HG02610 (cell line): ENCODE measurements around the gene VILL.
A peak's percentile ranks its signal among the peaks of the same experiment; 100 is the strongest.
"Not testable (repeated sequence)": the region's sequence is repeated elsewhere in the genome, so short reads cannot be mapped to it uniquely, and the experiment has no call there.

Experiments used
- ATAC-seq: cut with Tn5 transposase; IDR thresholded peaks from one replicate; pipeline ENCODE4 v1.9.1; 2021; ENCODE audit warnings: mild to moderate bottlenecking, moderate library complexity; ENCODE audit not compliant: unreplicated experiment

Gene VILL

DNA sequence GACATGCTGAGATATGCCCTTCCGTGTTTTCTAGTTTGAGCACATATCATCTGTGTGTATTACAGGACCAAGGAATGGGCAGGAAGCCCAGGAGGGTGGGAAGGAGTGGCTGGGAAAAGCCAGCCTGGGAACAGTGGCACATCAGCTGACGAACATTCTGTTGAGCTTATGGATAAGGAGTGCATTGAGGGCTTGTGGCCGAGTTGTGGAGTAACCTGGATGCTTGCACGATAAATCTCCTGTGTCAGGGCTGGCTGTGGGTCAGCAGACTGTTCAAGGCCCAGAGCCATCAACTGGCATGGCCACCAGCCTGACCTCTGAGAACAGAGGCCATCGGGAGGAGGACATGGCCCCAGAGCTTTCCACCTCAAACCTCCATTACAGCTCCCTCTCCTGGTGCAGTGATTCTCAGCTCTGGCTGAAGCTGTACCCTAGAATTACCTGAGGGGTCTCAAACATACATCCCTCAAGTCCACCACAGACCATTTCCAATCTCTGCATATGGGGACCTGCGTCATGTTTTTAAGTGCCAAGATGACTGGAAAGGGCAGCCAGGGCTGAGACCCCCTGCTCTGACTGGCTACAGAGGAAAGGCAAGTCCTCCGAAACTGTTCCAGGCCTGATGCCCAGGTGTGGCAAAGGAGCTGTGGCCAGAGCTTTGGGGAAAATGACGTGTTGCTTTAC, 4.8 kb upstream of the VILL start:
- no peak for ATAC-seq

- no peak for ATAC-seq
Observed at GRCh38 chr3:37986479-37987314, 3.9 kb upstream of the VILL start.

DNA sequence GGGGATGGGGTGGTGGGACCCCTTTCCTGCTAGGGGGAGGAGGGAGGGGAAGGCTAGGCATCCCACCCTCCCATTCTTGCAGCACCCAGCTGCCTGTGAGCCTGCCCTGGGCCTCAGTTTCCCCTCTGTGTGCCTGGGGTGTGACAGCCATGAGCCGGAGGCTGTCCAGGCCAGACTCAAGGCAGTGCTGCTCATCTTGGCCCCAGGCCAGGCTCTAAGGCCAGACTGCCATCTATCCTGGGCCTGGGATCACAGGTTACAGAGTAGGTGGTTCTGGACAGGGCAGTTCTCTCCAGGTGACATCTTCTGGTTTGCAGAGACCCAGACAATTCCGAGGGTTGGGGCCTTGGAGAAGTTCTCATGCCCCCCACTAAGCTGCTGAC, 3.3 kb upstream of the VILL start:
- ATAC-seq: no peak

GRCh38 chr3:37987751-37988179, 2.8 kb upstream of the VILL start:
- no peak for ATAC-seq

GRCh38 chr3:37988376-37988775, 2.2 kb upstream of the VILL start:
- not testable (repeated sequence) for ATAC-seq

DNA sequence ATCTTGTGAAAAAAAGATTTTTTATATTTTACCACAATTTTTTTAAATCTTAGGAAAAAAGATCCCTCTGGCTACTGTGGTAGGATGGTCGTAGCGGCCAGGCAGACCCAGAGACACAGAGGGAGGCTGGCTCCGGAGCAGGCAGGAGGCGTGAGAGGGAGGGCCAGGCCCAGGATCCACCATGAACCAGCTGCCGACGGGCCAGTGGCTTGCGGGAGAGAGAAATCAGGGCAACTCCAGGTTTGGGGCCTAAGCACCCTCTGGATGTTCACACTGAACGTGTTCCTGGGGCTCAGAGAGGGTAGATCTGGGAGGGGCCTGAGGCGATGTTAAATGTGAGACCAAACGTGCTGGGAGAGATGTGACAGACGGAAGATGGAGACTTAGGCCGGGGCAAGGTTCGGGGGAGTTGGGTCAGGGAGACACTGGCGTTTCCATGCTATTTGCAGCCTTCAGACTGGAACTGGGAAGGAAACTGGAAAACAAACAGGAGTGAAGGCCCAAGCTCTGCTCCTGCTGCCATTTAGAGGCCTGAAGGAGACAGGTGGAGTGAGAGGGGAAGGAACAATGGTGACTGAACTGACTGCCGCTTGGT, 1.6 kb upstream of the VILL start:
- no peak for ATAC-seq

DNA sequence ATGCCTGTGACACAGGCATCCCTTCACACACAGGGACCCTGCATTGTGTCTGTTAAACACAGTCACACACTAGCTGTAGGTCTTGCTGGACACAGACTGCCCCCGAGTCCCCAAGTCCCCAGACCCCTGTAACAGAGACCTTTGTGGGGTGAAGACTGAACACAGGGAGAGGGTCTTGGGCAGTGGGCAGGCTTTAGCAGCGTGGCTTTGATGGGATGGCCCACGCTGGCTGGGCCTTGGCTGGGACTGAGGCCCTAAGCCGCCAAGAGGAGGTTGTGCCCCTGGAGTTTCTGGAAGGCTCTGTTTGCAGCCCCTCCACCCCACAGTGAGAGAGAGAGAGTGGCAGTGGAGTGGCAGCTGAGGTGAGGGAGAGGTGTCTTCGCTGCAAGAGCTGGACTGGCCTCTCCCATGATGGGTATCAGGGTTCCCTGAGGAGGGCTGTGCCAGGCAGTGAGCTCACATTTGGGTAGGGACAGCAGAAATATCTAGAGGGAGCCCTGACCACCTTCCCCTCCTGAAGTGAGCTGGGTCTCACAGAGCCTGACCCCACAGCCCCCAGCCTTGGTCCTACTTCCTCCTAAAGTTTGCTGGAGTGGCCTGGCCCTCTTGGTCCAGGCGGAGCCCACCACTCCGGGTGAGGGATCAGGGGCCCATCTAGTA, 635 bp upstream of the VILL start:
- no peak for ATAC-seq

DNA sequence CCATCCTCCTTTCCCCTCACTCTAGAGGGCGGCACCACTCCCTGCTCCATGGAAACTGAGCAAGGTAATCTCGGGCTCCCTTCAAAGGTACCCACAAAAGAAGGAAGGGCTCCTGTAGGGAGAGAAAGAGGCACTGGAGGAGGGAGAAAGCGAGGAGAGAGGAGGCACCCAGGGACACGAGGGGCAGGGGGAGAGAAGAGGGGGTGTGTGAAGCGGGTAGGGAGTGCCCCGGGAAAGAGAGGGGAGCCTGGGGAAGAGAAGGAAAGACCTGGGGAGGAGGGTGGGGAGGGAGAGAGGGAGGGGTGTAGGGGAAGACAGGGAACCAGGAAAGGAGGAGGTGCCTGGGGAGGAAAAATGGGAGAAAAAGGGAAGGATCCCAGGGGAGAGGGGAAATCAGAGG, 523 bp downstream of the VILL start:
- no peak for ATAC-seq

GRCh38 chr3:37991823-37992222, 1.2 kb downstream of the VILL start:
- no peak for ATAC-seq

DNA sequence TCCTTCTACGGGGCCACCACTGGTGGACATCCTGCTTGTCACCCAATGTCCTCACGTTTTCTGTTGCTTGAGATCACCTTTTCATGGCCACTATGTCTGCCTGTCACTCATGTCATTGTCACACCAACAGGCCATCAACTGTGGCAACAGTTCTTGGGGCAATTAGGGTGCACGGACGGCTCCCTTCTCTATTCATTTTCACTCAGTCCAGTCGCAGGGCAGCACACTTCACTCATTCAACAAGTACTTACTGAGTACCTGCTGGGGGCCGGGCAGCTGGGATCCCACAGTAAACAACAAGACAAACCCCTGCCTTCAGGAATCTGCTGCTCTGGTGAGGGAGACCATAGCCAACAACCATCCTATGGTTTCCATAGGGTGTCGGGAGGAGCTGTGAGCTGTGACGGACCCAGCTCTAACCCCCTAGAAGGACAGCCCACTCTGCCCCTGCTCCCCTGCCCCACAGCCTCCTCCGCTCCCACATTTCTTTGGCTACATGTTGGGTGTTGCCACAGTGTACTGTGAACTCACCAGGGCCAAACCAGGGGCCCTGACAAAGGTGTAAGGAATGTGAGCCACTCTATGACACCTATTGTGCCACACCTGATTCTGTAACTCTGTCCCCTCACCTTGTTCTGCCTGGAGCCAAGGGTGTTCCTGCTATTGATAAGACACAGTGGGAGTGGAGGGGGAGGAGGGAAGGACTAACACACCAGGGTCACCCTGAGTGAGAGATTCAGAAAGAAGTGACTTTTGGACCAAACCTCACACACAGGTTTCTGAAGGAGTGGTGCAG, 1.9 kb downstream of the VILL start:
- no peak for ATAC-seq

DNA sequence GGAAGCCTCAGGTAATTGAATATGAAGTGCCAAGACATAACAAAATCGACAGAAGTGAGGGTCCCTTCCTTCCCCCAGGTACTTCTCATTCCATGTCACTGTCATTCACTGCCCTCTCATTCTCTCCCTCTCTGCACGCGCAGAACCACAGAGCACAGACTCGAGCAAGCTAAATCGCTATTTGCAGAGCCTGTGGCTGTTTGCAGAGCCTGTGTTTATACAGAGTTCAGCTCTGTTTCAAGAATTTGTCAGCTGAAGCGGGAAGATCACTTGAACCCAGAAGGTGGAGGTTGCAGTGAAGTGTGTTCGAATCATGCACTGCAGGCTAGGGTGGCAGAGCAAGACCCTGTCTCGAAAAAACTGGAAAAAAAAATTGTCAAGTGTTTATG, 2.5 kb downstream of the VILL start:
- ATAC-seq: no peak

- no peak for ATAC-seq
Observed at GRCh38 chr3:37993460-37993819, 2.9 kb downstream of the VILL start.

- ATAC-seq: peak; percentile 60
Observed at GRCh38 chr3:37993820-37994638, 3.4 kb downstream of the VILL start.

GRCh38 chr3:37994639-37994972, 4.0 kb downstream of the VILL start:
- ATAC-seq: no peak

GRCh38 chr3:37995652-37996641, 5.4 kb downstream of the VILL start:
- no peak for ATAC-seq

DNA sequence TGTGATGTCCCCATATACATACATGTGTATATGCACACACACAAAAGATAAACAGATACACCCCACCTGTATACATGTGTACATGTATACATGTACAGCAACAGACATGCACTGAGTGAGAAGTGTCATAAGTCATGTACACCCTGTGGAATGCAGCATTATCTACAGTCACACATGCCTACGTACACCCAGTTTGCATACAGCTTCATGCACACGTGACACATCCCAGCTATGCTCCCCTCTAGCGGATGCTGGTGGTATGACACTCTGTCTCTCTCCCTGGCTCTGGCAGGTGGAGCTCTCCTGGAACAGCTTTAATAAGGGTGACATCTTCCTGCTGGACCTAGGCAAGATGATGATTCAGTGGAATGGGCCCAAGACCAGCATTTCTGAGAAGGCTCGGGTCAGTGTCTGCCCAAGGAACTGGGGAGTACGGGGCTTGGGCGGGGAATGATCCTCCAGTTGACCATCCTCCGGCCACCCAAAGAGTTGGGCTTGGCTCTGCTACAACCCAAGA, 6.3 kb downstream of the VILL start:
- peak; percentile 57 for ATAC-seq

- no peak for ATAC-seq
Observed at GRCh38 chr3:37997342-37997741, 6.8 kb downstream of the VILL start.

DNA sequence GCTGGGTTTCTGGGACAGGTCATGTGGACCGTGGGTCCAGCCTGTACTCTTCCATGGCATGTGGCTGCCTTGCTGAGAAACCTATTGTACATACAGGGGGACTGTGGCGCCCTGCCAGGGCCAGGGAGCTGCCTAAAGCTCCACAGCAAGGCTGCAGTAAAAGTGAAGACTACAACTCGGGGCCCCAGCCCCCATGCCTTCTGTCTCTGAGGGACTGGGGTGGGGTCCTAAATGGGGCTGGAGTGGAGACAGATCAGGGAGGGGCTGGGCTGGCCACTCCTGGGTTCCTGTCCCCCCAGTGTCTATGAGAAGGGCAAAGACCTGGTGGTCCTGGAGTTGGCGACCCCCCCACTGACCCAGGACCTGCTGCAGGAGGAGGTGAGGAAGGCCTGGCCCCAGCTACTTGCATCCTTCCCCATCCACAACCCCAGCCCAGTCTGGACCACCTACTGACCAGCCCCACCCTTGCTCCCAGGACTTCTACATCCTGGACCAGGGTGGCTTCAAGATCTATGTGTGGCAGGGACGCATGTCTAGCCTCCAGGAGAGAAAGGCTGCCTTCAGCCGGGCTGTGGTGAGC, 7.3 kb downstream of the VILL start:
- no peak for ATAC-seq
